Activated naive CD8-positive, alpha-beta T cell treated with anti-CD3 and anti-CD28 coated beads, Interleukin-2, amount 10 ng/mL, durations not matched to agents 7 days and 5 days (primary cell): ENCODE measurements around the gene DYRK2. TPM values are rescaled to one million over a fixed set of nuclear protein-coding genes. Genes with fewer than 3 reads are reported as not detected.

Source experiments
- ATAC-seq: fragments of 150-1000 bp; cut with Tn5 transposase; one replicate; pipeline ENCODE4 v1.10.0; 2021; ENCODE audit warnings: low read depth, moderate library complexity
- POLR2A ChIA-PET: fragments of 350-600 bp; sonication (Branson Sonifier 250); formaldehyde crosslinking; loops from one replicate; lab custom pipeline; 2021; ENCODE audit warnings: antibody characterized with exemption; lab: Charles Lee
- DNase-seq: peaks from one replicate; pipeline ENCODE4 v3.0.0; 2021
- H3K27ac Mint-ChIP-seq: one replicate; pipeline ENCODE4 v1.8.0; 2022; ENCODE audit warnings: mild to moderate bottlenecking, mixed read lengths
- H3K27me3 Mint-ChIP-seq: one replicate; pipeline ENCODE4 v1.8.0; 2022; ENCODE audit warnings: mild to moderate bottlenecking, moderate library complexity, mixed read lengths
- H3K36me3 Mint-ChIP-seq: one replicate; pipeline ENCODE4 v1.8.0; 2021; ENCODE audit warnings: mild to moderate bottlenecking, mixed read lengths
- H3K4me1 Mint-ChIP-seq: one replicate; pipeline ENCODE4 v1.8.0; 2021; ENCODE audit warnings: mixed read lengths
- H3K4me3 Mint-ChIP-seq: one replicate; pipeline ENCODE4 v1.8.0; 2022; ENCODE audit warnings: mild to moderate bottlenecking, moderate library complexity, mixed read lengths
- H3K9me3 Mint-ChIP-seq: one replicate; pipeline ENCODE4 v1.8.0; 2021; ENCODE audit warnings: mixed read lengths
- total RNA-seq, 2 experiments: library from RNA; stranded (reverse); gene quantifications; one replicate each; pipeline ENCODE4 v1.2.3, GENCODE V29; 2021

The DYRK2 gene
- 100 to 1,000 TPM; 108 to 109 TPM for total RNA-seq

DNA sequence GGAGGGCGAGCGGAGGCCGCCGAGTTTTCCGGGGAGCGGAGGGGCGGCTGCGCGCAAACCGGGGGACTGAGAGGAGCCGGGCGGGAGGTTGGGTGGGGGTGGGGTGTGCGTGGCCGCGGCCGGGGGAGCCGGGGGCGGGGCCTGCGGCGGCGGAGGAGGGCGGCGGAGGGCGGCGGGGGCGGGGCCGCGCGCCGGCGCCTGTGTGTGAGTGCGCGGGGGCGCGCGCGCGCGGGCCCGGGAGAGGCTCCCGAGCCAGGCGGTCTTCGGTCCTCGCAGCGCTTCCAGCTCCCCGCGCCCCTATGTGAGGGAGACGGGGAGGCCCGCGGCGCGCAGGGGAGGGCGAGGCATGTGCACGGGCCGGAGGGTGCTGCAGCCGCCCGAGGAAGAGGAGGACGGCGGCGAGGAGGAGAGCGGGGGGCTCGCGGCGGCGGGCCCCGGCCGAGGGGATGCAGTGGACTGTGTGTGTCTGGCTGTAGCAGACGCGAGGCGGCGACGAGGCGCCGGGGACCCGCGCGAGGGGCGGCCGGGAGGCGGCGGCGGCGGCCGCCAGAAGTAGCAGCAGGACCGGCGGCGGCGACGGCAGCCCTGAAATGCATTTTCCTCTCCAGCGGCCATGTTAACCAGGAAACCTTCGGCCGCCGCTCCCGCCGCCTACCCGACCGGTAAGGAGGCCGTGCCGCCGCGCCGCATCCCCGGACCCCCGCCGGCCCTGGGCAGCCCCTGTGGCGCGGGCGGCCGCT, at the start of gene DYRK2:
TSS of gene DYRK2 (plus strand) at position 225 of the 740 bp plus-strand sequence. CDS start at position 614, 389 bp downstream.
- POLR2A ChIA-PET = interaction anchor here (0.6 to 4.4 kb wide), 19 partner anchors 13 to 533 kb away, joined by 3 to 57 read pairs (median 5); partner anchors contain the start of gene CAND1
- H3K9me3 Mint-ChIP-seq = no peaks in the 10 kb centered on the region

GRCh38 chr12:67599691-67600090, 48.9 kb upstream of the DYRK2 start:
- ATAC-seq = no peak
- POLR2A ChIA-PET = no interaction called here

More for the DNA sequence above, at the start of gene DYRK2:
- peak; percentile 90 for DNase-seq
- Mint-ChIP-seq H3K4me3 (peak within 1 kb of the TSS; percentile 96), H3K36me3 (peaks cover 21% of the 10 kb centered on the region), H3K27ac (peak within 1 kb of the TSS; percentile 95), H3K4me1 (peaks cover 33% of the 10 kb centered on the region), H3K27me3 (peaks cover 4% of the 10 kb centered on the region)
- peak; percentile 71 for ATAC-seq

DNA sequence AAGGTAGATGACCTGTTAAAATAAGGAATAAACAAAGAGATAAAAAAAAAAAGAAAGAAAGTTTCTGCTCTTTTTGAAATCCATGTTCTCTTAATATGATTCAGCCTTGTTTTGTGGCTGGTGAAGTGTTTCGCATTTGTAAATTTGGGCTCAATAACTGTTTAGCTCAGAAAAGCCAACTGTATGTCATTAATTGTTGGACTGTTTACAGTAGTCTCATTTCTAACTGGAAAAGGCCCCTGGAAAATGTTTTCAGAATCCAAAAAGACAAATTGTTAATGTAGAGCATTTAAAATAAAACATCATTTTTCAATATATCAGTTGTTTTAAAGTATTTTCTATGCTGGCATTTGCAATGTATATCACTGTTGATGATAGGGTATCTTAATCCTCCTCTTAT, 47.4 kb upstream of the DYRK2 start:
- H3K27ac Mint-ChIP-seq = no peak overlapping the region
- POLR2A ChIA-PET = no interaction called here

More at GRCh38 chr12:67599691-67600090, 48.9 kb upstream of the DYRK2 start:
- H3K27me3 Mint-ChIP-seq = no peaks in the 10 kb centered on the region
- no peak for DNase-seq
- no peak overlapping the region for H3K27ac Mint-ChIP-seq
- peaks cover under 1% of the 10 kb centered on the region for H3K4me1 Mint-ChIP-seq
- peaks cover 16% of the 10 kb centered on the region for H3K9me3 Mint-ChIP-seq
- H3K4me3 Mint-ChIP-seq = no peak overlapping the region
- peaks cover 7% of the 10 kb centered on the region for H3K36me3 Mint-ChIP-seq

GRCh38 chr12:67609226-67609870, 39.2 kb upstream of the DYRK2 start:
- no peaks in the 10 kb centered on the region for H3K4me1 Mint-ChIP-seq
- H3K27me3 Mint-ChIP-seq = no peaks in the 10 kb centered on the region
- no peaks in the 10 kb centered on the region for H3K36me3 Mint-ChIP-seq
- no peak for ATAC-seq
- no peak for DNase-seq
- POLR2A ChIA-PET = no interaction called here
- no peaks in the 10 kb centered on the region for H3K9me3 Mint-ChIP-seq
- H3K4me3 Mint-ChIP-seq = no peak overlapping the region
- H3K27ac Mint-ChIP-seq = no peak overlapping the region

More for the DNA sequence above, 47.4 kb upstream of the DYRK2 start:
- H3K27me3 Mint-ChIP-seq = no peaks in the 10 kb centered on the region
- ATAC-seq (no peak), DNase-seq (no peak)
- H3K9me3 Mint-ChIP-seq = peaks cover 16% of the 10 kb centered on the region
- no peak overlapping the region for H3K4me3 Mint-ChIP-seq
- no peaks in the 10 kb centered on the region for H3K4me1 Mint-ChIP-seq
- peaks cover 7% of the 10 kb centered on the region for H3K36me3 Mint-ChIP-seq

DNA sequence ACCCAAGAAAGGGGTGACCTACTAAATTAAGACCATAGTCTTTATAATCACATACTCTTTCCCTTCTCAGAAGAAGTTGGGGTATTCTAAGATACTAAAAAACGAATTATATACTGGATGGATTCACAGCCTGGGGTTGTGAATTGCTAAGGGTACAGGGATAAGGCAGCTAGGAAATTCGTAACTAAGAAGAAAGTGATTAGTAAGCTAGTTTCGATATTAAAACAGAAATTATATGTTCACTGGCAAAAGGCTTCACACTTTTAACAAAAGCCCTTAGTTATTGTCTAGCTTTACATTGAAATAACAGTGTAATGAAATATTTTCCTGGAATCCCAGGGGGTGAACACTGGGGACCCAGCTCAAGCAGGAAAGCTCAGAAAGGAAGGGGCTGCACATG, 35.5 kb upstream of the DYRK2 start:
- peaks cover 1% of the 10 kb centered on the region for H3K9me3 Mint-ChIP-seq
- H3K27ac Mint-ChIP-seq = no peak overlapping the region
- peaks cover 2% of the 10 kb centered on the region for H3K4me1 Mint-ChIP-seq
- no peak for ATAC-seq
- H3K27me3 Mint-ChIP-seq = no peaks in the 10 kb centered on the region
- POLR2A ChIA-PET = no interaction called here
- no peak overlapping the region for H3K4me3 Mint-ChIP-seq
- DNase-seq = no peak
- no peaks in the 10 kb centered on the region for H3K36me3 Mint-ChIP-seq

DNA sequence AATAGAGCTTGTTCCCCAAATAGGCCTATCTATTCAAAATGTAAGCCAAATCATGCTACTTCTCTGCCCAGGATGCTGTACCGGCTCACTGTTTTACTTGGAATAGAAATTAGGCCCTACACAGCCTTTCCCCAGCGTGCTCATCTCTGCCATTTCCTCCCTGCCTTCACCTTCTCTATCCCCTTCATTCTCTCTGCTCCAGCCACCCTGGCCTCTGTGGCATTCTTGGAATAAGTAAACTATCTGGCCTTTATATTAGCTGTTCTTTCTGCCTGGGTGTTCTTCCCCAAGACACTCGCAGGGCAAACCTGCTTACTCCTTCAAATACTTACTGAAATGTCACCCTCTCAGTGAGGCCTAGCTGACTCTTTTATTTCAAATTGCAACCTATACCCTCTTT, 30.9 kb upstream of the DYRK2 start:
- DNase-seq = no peak
- ATAC-seq = no peak
- POLR2A ChIA-PET = no interaction called here
- H3K27me3 Mint-ChIP-seq = no peaks in the 10 kb centered on the region
- H3K4me3 Mint-ChIP-seq = no peak overlapping the region
- H3K27ac Mint-ChIP-seq = no peak overlapping the region
- peaks cover 1% of the 10 kb centered on the region for H3K9me3 Mint-ChIP-seq
- H3K4me1 Mint-ChIP-seq = peaks cover 2% of the 10 kb centered on the region
- no peaks in the 10 kb centered on the region for H3K36me3 Mint-ChIP-seq

- DNase-seq = no peak
- no peak for ATAC-seq
- Mint-ChIP-seq H3K9me3 (peaks cover 1% of the 10 kb centered on the region), H3K4me1 (peaks cover 2% of the 10 kb centered on the region), H3K27me3 (no peaks in the 10 kb centered on the region), H3K36me3 (no peaks in the 10 kb centered on the region), H3K4me3 (no peak overlapping the region), H3K27ac (no peak overlapping the region)
- POLR2A ChIA-PET = no interaction called here
These were observed 30.2 kb upstream of the DYRK2 start for GRCh38 chr12:67618303-67618702.

DNA sequence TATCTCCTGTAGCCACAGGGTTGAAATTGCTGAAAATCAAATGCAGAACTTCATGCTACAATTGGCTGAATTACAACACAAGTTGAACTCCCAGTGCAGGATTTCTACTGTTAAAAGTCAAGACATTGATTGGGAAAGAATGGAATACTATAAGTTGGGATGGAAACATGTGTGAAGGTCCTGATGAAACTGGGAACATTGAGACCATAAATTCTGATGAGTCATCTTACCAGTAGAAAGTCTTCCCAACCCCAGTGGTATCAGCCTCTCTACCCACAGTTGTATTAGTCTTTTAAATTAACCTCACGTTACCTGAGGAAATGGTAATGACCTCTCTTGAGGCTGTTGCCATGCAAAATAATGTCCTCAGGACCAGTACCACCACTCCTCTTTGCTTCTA, 27.4 kb upstream of the DYRK2 start:
- Mint-ChIP-seq H3K4me1 (peaks cover 4% of the 10 kb centered on the region), H3K9me3 (peaks cover 3% of the 10 kb centered on the region), H3K27ac (no peak overlapping the region), H3K36me3 (peaks cover 3% of the 10 kb centered on the region), H3K4me3 (no peak overlapping the region), H3K27me3 (no peaks in the 10 kb centered on the region)
- no peak for DNase-seq
- POLR2A ChIA-PET = no interaction called here
- ATAC-seq = no peak

GRCh38 chr12:67621926-67622325, 26.6 kb upstream of the DYRK2 start:
- H3K4me1 Mint-ChIP-seq = peaks cover 5% of the 10 kb centered on the region
- peaks cover 3% of the 10 kb centered on the region for H3K36me3 Mint-ChIP-seq
- POLR2A ChIA-PET = no interaction called here
- ATAC-seq (no peak), DNase-seq (no peak)
- H3K27ac Mint-ChIP-seq = no peak overlapping the region
- H3K27me3 Mint-ChIP-seq = no peaks in the 10 kb centered on the region
- H3K9me3 Mint-ChIP-seq = peaks cover 1% of the 10 kb centered on the region
- H3K4me3 Mint-ChIP-seq = no peak overlapping the region

DNA sequence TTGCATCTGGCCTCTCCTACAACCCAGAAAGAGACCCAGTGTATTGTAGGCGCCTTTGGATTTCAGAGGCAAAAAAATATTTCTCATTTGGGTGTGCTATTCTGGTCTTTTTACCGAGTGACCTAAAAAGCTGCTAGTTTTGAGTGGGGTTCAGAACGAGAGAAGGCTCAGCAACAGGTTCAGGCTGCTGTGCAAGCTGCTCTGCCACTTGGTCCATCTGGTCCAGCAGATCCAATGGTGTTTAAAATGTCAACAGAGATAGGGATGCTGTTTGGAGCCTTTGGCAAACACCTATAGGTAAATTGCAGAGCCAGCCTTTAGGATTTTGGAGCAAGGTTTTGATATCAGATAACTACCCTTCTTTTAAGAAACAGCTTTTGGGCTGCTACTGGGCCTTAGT, 25.3 kb upstream of the DYRK2 start:
- Mint-ChIP-seq H3K36me3 (peaks cover 3% of the 10 kb centered on the region), H3K4me3 (no peak overlapping the region), H3K4me1 (peaks cover 5% of the 10 kb centered on the region), H3K27me3 (no peaks in the 10 kb centered on the region), H3K9me3 (peaks cover 1% of the 10 kb centered on the region), H3K27ac (no peak overlapping the region)
- POLR2A ChIA-PET = no interaction called here
- DNase-seq = no peak
- no peak for ATAC-seq

DNA sequence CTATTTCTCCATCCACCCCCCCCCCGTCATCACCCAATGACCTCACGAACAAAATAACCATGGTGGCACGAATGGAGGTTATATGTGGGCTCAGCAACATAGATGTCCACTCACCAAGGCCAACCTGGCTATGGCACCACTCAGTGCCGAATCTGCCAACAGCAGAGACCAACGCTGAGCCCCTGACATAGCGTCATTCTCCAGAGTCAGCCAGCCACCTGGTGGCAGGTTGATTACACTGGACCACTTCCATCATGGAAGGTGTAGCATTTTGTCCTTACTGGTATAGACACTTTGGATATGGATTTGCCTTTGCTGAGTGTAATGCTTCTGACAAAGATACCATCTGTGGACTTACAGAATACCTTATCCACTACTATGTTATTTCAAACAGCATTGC, 24.2 kb upstream of the DYRK2 start:
- peaks cover 8% of the 10 kb centered on the region for H3K4me1 Mint-ChIP-seq
- H3K9me3 Mint-ChIP-seq = peaks cover 5% of the 10 kb centered on the region
- no peak for DNase-seq
- no peak for ATAC-seq
- no peak overlapping the region for H3K4me3 Mint-ChIP-seq
- H3K27me3 Mint-ChIP-seq = no peaks in the 10 kb centered on the region
- no peak overlapping the region for H3K27ac Mint-ChIP-seq
- POLR2A ChIA-PET = no interaction called here
- peaks cover 10% of the 10 kb centered on the region for H3K36me3 Mint-ChIP-seq

GRCh38 chr12:67625004-67625403, 23.5 kb upstream of the DYRK2 start:
- Mint-ChIP-seq H3K27me3 (no peaks in the 10 kb centered on the region), H3K4me3 (no peak overlapping the region), H3K36me3 (peaks cover 14% of the 10 kb centered on the region), H3K27ac (no peak overlapping the region), H3K9me3 (peaks cover 10% of the 10 kb centered on the region), H3K4me1 (peaks cover 14% of the 10 kb centered on the region)
- DNase-seq (no peak), ATAC-seq (no peak)
- POLR2A ChIA-PET = no interaction called here

- H3K4me1 Mint-ChIP-seq = peaks cover 25% of the 10 kb centered on the region
- no peak overlapping the region for H3K4me3 Mint-ChIP-seq
These were observed 22.4 kb upstream of the DYRK2 start for GRCh38 chr12:67626156-67626555.

More at GRCh38 chr12:67626156-67626555, 22.4 kb upstream of the DYRK2 start:
- ATAC-seq (no peak), DNase-seq (no peak)
- Mint-ChIP-seq H3K9me3 (peaks cover 10% of the 10 kb centered on the region), H3K27ac (no peak overlapping the region), H3K27me3 (no peaks in the 10 kb centered on the region), H3K36me3 (peaks cover 14% of the 10 kb centered on the region)
- POLR2A ChIA-PET = no interaction called here
